ENCODE results near the gene ACTG1. TPM values are rescaled to one million over a fixed set of nuclear protein-coding genes. Genes with fewer than 3 reads are reported as not detected.

ACTG1 gene
- total and polyA plus RNA-seq, 2 of the 4 experiments (the other 2 are of a cell fraction): 10,907 to 15,732 TPM

DNA sequence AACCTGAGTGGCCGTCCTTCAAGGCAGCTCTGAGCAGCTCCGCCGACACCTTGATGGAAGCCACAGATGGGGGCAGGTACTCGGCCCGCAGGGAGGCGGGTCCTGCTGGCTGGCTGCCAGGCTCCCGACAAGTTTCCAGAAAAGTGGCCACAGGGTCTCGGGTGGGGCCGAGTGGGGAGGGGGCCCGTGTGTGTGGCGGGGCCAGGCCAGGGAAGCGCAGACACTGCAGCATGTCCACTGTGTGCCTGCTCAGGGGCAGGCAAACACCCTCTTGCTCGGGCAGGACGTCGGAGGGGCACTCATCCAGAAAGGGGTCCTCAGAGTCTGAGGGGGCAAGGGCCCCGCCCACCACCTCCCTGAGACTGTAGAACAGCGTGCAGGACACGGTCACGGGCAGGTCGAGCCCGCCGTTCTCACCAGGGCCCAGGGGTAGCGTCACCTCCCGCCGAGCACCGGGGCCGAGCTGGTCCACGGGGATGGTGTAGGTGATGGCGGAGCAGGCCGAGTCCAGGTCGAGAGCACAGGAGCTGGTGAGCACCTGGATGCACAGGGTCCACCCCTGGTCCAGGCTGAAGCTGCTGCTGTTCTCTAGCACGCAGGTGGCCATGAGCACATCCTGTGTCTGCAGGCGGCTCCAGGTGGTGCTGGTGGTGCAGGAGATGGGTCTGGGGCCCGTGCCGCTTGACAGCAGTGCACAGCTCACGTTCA is 34.5 kb upstream of the ACTG1 start:
- DNase-seq (no peak), ATAC-seq (ENCODE audit: low read depth) (no peak)
- Histone ChIP-seq H3K4me2 (ENCODE audit: low read depth, low read length) (no peak overlapping the region), H2BK20ac (ENCODE audit: low read depth, low read length) (no peak overlapping the region), H2BK5ac (ENCODE audit: low read depth, low read length, poor library complexity, severe bottlenecking) (no peak overlapping the region), H3K4me3 (ENCODE audit: insufficient read depth, low read depth, low read length) (no peak overlapping the region), H3K27me3 (ENCODE audit: control insufficient read depth, insufficient read depth, low read length) (no peaks in the 10 kb centered on the region), H2AFZ (replicated peaks; ENCODE audit: low read length, poor library complexity) (no peak overlapping the region), H3K56ac (ENCODE audit: extremely low read depth, insufficient read depth, low read length) (no peak overlapping the region), H4K5ac (ENCODE audit: low read depth, low read length) (no peak overlapping the region), H3K36me3 (ENCODE audit: control insufficient read depth, insufficient read depth, low read length) (peaks cover 57% of the 10 kb centered on the region), H3K79me1 (ENCODE audit: low read depth in 1 of 2, low read length in 2 of 2) (peaks cover 17 to 41% of the 10 kb centered on the region in 2 experiments), H3K9me3 (ENCODE audit: control insufficient read depth, insufficient read depth, low read length) (no peaks in the 10 kb centered on the region), H3K18ac (ENCODE audit: low read depth, low read length) (no peak overlapping the region), H3K14ac (replicated peaks; ENCODE audit: low read depth, low read length) (no peak overlapping the region), H2BK120ac (ENCODE audit: low read depth, low read length) (no peak overlapping the region), H2AK5ac (ENCODE audit: low read depth, low read length) (no peak overlapping the region), H4K91ac (ENCODE audit: insufficient read depth, low read depth, low read length) (no peak overlapping the region), H3K9me1 (ENCODE audit: insufficient read depth, low read length) (peaks cover 5% of the 10 kb centered on the region; the same call in 1 of the 2 replicates), H2BK15ac (ENCODE audit: low read depth, low read length) (no peak overlapping the region), H3K4me1 (ENCODE audit: control insufficient read depth, insufficient read depth, low read length) (peaks cover 7% of the 10 kb centered on the region), H4K8ac (ENCODE audit: low read depth in 2 of 2, low read length in 2 of 2) (no peak overlapping the region), H2AK9ac (replicated peaks; ENCODE audit: low read depth, low read length, poor library complexity) (no peak overlapping the region), H3K9ac (ENCODE audit: low read depth, low read length) (no peak overlapping the region), H3K4ac (ENCODE audit: low read depth, low read length) (no peak overlapping the region), H3K23ac (ENCODE audit: low read depth, low read length) (no peak overlapping the region), H4K20me1 (ENCODE audit: insufficient read depth, low read length) (peaks cover 22% of the 10 kb centered on the region), H3K27ac (ENCODE audit: insufficient read depth, low read length) (no peak overlapping the region)
- 90% methylated on average over 19 of the region's 36 CpGs; no CpG with 5 or more reads in 1 of the 2 experiments for WGBS, 2 experiments (ENCODE audit: extremely low coverage in 2 of 2, insufficient read length in 1 of 2)
- BruUV-seq (replicated peaks): no TSS peak
- no peak for TF ChIP-seq CTCF (conservative IDR thresholded peaks at IDR 0.05; ENCODE audit: low read depth, low read length)
- TF ChIP-seq, protein P1, sequence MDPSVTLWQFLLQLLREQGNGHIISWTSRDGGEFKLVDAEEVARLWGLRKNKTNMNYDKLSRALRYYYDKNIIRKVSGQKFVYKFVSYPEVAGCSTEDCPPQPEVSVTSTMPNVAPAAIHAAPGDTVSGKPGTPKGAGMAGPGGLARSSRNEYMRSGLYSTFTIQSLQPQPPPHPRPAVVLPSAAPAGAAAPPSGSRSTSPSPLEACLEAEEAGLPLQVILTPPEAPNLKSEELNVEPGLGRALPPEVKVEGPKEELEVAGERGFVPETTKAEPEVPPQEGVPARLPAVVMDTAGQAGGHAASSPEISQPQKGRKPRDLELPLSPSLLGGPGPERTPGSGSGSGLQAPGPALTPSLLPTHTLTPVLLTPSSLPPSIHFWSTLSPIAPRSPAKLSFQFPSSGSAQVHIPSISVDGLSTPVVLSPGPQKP (IDR thresholded peaks at IDR 0.05; ENCODE audit: borderline replicate concordance, low read depth, low read length): no peak
- TF ChIP-seq RAD21 (IDR thresholded peaks at IDR 0.05; ENCODE audit: low read length): no peak
- no peak for TF ChIP-seq POLR2A (IDR thresholded peaks at IDR 0.05; ENCODE audit: low read depth, low read length)
- no peak for TF ChIP-seq CHD1 (IDR thresholded peaks at IDR 0.05; ENCODE audit: low read depth, low read length)
- no peak for TF ChIP-seq CEBPB (IDR thresholded peaks at IDR 0.05; ENCODE audit: low read depth, low read length)
- ChIA-PET POLR2A (ENCODE audit: unreplicated experiment) (no interaction called here), CTCF (no interaction called here)
- in situ Hi-C loops (cut with MboI; ENCODE audit: low sequenced_read_pairs): no loop called here
- dilution Hi-C loops (cut with HindIII; ENCODE audit: low sequenced_read_pairs, unreplicated experiment): no loop called here
- intact Hi-C loops (cut with micrococcal nuclease): no loop called here
